H9 (cell line): ENCODE results near the gene ANAPC2. TPM values are rescaled to one million over a fixed set of nuclear protein-coding genes. Genes with fewer than 3 reads are reported as not detected.
A peak's percentile ranks its signal among the peaks of the same experiment; 100 is the strongest.

ENCODE experiments used
- DNase-seq: peaks from one replicate; pipeline ENCODE4 v3.0.0-alpha.2; 2017
- H2AFZ ChIP-seq: one replicate; pipeline ENCODE4 v1.6.1; 2013; ENCODE audit warnings: mild to moderate bottlenecking, low read length, control low read depth, moderate library complexity
- H2AK5ac ChIP-seq: 2 replicates; pipeline ENCODE4 v1.6.1; 2013; ENCODE audit warnings: low read length, control low read depth, mixed read lengths; ENCODE audit not compliant: insufficient read length
- H2BK120ac ChIP-seq: one replicate; pipeline ENCODE4 v1.6.1; 2013; ENCODE audit warnings: low read depth, mild to moderate bottlenecking, low read length, control low read depth, inconsistent platforms; ENCODE audit not compliant: poor library complexity, severe bottlenecking
- H2BK12ac ChIP-seq: 2 replicates; pipeline ENCODE4 v1.6.1; 2013; ENCODE audit warnings: low read length, control low read depth, mixed read lengths, low read depth; ENCODE audit not compliant: insufficient read length
- H2BK15ac ChIP-seq: 2 replicates; pipeline ENCODE4 v1.6.1; 2013; ENCODE audit warnings: low read depth, low read length, control low read depth
- H2BK20ac ChIP-seq: one replicate; pipeline ENCODE4 v1.6.1; 2013; ENCODE audit warnings: low read depth, mild to moderate bottlenecking, low read length, control low read depth, inconsistent platforms; ENCODE audit not compliant: poor library complexity, severe bottlenecking
- H2BK5ac ChIP-seq: 2 replicates; pipeline ENCODE4 v1.6.1; 2013; ENCODE audit warnings: low read length, control low read depth, mixed read lengths; ENCODE audit not compliant: insufficient read length
- H3K14ac ChIP-seq: 2 replicates; pipeline ENCODE4 v1.6.1; 2013; ENCODE audit warnings: low read length, control low read depth; ENCODE audit not compliant: insufficient read depth
- H3K18ac ChIP-seq: 2 replicates; pipeline ENCODE4 v1.6.1; 2013; ENCODE audit warnings: low read depth, mild to moderate bottlenecking, mixed read lengths, low read length, control low read depth; ENCODE audit not compliant: insufficient read length
- H3K23ac ChIP-seq: 2 replicates; pipeline ENCODE4 v1.6.1; 2013; ENCODE audit warnings: low read length, control low read depth, mixed read lengths, low read depth; ENCODE audit not compliant: insufficient read length
- H3K23me2 ChIP-seq: 2 replicates; pipeline ENCODE4 v1.6.1; 2013; ENCODE audit warnings: low read depth, mild to moderate bottlenecking, mixed read lengths, low read length, control low read depth; ENCODE audit not compliant: insufficient read length, poor library complexity, severe bottlenecking
- H3K27ac ChIP-seq: 2 replicates; pipeline ENCODE4 v1.5.1; 2013; ENCODE audit warnings: low read length, control low read depth, mixed read lengths, low read depth; ENCODE audit not compliant: insufficient read length
- H3K27me3 ChIP-seq: 2 replicates; pipeline ENCODE4 v1.6.1; 2013; ENCODE audit warnings: low read length, control low read depth, inconsistent platforms; ENCODE audit not compliant: insufficient read depth
- H3K4ac ChIP-seq: 2 replicates; pipeline ENCODE4 v1.6.1; 2013; ENCODE audit warnings: low read depth, mild to moderate bottlenecking, control low read depth, inconsistent platforms, low read length, moderate library complexity
- H3K4me1 ChIP-seq: 2 replicates; pipeline ENCODE4 v1.6.1; 2013; ENCODE audit warnings: low read length, control low read depth, inconsistent platforms; ENCODE audit not compliant: insufficient read depth
- H3K4me2 ChIP-seq: 2 replicates; pipeline ENCODE4 v1.6.1; 2013; ENCODE audit warnings: low read length, control low read depth, mixed read lengths; ENCODE audit not compliant: insufficient read length, insufficient read depth
- H3K56ac ChIP-seq: 2 replicates; pipeline ENCODE4 v1.6.1; 2013; ENCODE audit warnings: low read depth, mild to moderate bottlenecking, mixed read lengths, low read length, control low read depth; ENCODE audit not compliant: insufficient read length
- H3K79me1 ChIP-seq: 2 replicates; pipeline ENCODE4 v1.6.1; 2013; ENCODE audit warnings: low read depth, mild to moderate bottlenecking, moderate library complexity, low read length, control low read depth, inconsistent platforms; ENCODE audit not compliant: insufficient read depth, poor library complexity, severe bottlenecking
- H3K79me2 ChIP-seq: 2 replicates; pipeline ENCODE4 v1.6.1; 2013; ENCODE audit warnings: low read length, control low read depth, inconsistent platforms; ENCODE audit not compliant: insufficient read depth
- H3K9ac ChIP-seq: 2 replicates; pipeline ENCODE4 v1.6.1; 2013; ENCODE audit warnings: low read length, control low read depth, mixed read lengths; ENCODE audit not compliant: insufficient read length; ENCODE audit errors: extremely low read depth
- H3K9me3 ChIP-seq: one replicate; pipeline ENCODE4 v1.6.1; 2013; ENCODE audit warnings: low read depth, low read length, inconsistent platforms; ENCODE audit not compliant: control insufficient read depth
- H3T11ph ChIP-seq: one replicate; pipeline ENCODE4 v1.6.1; 2013; ENCODE audit warnings: mild to moderate bottlenecking, low read length, control low read depth, inconsistent platforms
- H4K20me1 ChIP-seq: one replicate; pipeline ENCODE4 v1.6.1; 2013; ENCODE audit not compliant: control insufficient read depth, insufficient read length, insufficient read depth
- H4K5ac ChIP-seq: 2 replicates; pipeline ENCODE4 v1.6.1; 2013; ENCODE audit warnings: low read depth, mild to moderate bottlenecking, mixed read lengths, low read length, control low read depth; ENCODE audit not compliant: insufficient read length
- H4K8ac ChIP-seq: replicated peaks from 2 replicates; pipeline ENCODE4 v1.6.1; 2013; ENCODE audit warnings: low read length, control low read depth, mixed read lengths, low read depth; ENCODE audit not compliant: insufficient read length
- H4K91ac ChIP-seq: 2 replicates; pipeline ENCODE4 v1.6.1; 2013; ENCODE audit warnings: low read depth, mild to moderate bottlenecking, moderate library complexity, mixed read lengths, low read length, control low read depth; ENCODE audit not compliant: insufficient read length
- H3K27ac Mint-ChIP-seq, 3 experiments: 2 replicates in 2 of 3; 3 replicates in 1 of 3; pipeline ENCODE4 v1.8.0; 2020 to 2021; ENCODE audit warnings: mixed read lengths in 3 of 3, mild to moderate bottlenecking in 1 of 3, moderate library complexity in 1 of 3
- H3K27me3 Mint-ChIP-seq: 2 replicates; pipeline ENCODE4 v1.8.0; 2021; ENCODE audit warnings: low read depth, mild to moderate bottlenecking, moderate library complexity, mixed read lengths
- H3K36me3 Mint-ChIP-seq, 3 experiments: 2 replicates in 2 of 3; 3 replicates in 1 of 3; pipeline ENCODE4 v1.8.0; 2020 to 2021; ENCODE audit warnings: low read depth in 3 of 3, mixed read lengths in 3 of 3; ENCODE audit not compliant: insufficient read depth in 1 of 3
- H3K4me1 Mint-ChIP-seq, 2 experiments: 2 replicates each; pipeline ENCODE4 v1.8.0; 2020; ENCODE audit warnings: mixed read lengths in 2 of 2
- H3K4me3 Mint-ChIP-seq, 2 experiments: 2 replicates in 1 of 2; 3 replicates in 1 of 2; pipeline ENCODE4 v1.8.0; 2020 to 2021; ENCODE audit warnings: mild to moderate bottlenecking in 2 of 2, mixed read lengths in 2 of 2, moderate library complexity in 1 of 2
- H3K9me3 Mint-ChIP-seq, 2 experiments: 2 replicates in 1 of 2; 3 replicates in 1 of 2; pipeline ENCODE4 v1.8.0; 2020; ENCODE audit warnings: mild to moderate bottlenecking in 2 of 2, mixed read lengths in 2 of 2, moderate library complexity in 1 of 2
- whole genome bisulfite sequencing: extraction: QIAGEN DNeasy Blood & Tissue Kit; methylation state at CpG from one replicate; pipeline ENCODE4 v1.1.7; 2013; ENCODE audit warnings: missing lambda C conversion rate, low lambda C conversion rate, mixed read lengths; ENCODE audit not compliant: insufficient read length; ENCODE audit errors: extremely low coverage; 5-methylcytosine and 5-hydroxymethylcytosine counted together
- total RNA-seq: library from RNA; stranded (reverse); gene quantifications from 2 replicates; pipeline ENCODE4 v1.2.1, GENCODE V29; 2021
- TF ChIP-seq, protein P1 (sequence below): fragments of 200-600 bp; sonication (generic); conservative IDR thresholded peaks from 3 replicates; pipeline ENCODE4 v1.8.0; 2021; ENCODE audit warnings: antibody characterized with exemption, mild to moderate bottlenecking

ANAPC2 gene
- total RNA-seq, 1 experiment from 2014 or later = 54.8 TPM

DNA sequence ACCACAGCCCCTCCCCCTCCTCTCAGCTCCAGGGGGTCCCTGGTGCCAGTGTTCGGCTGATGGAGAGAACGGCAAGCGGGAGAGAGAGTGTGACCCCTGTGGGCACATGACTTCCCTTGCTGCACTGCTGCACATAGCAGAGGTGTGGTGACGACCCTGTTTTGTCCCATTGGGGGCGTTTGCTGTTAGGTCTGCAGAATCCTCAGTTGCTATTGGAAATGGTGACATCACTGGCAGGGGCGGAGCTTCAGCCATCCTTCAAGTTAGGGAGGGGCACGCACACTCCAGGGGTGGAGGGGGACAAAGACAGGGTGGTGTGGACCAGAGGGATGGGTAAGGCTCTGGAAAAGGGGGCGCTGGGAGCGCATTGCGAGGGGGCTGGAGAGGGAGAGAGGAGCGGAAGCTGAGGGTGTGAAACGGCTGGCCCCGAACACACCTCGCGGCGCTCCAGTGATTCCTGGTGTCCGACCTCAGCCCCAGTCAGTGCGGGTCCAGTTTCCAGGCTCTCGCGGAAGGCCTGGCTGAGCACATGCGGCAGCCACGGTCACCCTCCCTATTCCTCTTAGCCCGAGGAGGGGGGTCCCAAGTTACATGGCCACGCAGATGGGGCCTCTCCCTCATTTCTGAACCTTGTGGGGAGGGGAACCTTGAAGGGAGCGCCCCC is 50.2 kb downstream of the ANAPC2 start:
- Histone ChIP-seq H3K27ac (no peak overlapping the region), H3K79me2 (no peaks in the 10 kb centered on the region), H4K8ac (no peak overlapping the region), H3K4me1 (no peaks in the 10 kb centered on the region), H2BK20ac (no peak overlapping the region), H4K5ac (no peak overlapping the region), H3K4me2 (peak overlapping the region; percentile 7), H2BK12ac (no peak overlapping the region), H4K20me1 (peaks cover 2% of the 10 kb centered on the region), H2BK15ac (no peak overlapping the region), H3K79me1 (no peaks in the 10 kb centered on the region), H3K18ac (no peak overlapping the region), H3K23ac (no peak overlapping the region), H4K91ac (no peak overlapping the region), H2AFZ (no peak overlapping the region), H3K27me3 (peaks cover 29% of the 10 kb centered on the region; the same call in 1 of the 2 replicates), H3K4ac (no peak overlapping the region), H3T11ph (no peak overlapping the region), H3K56ac (no peak overlapping the region), H3K23me2 (no peaks in the 10 kb centered on the region), H3K14ac (no peak overlapping the region), H2AK5ac (no peak overlapping the region), H2BK120ac (no peak overlapping the region), H3K9ac (no peak overlapping the region), H2BK5ac (no peak overlapping the region), H3K9me3 (no peaks in the 10 kb centered on the region)
- H3K4me3 Mint-ChIP-seq = peak overlapping the region in 1 of 2 experiments; percentile 74; a peak in 3 of 5 replicates
- H3K36me3 Mint-ChIP-seq = no peaks in the 10 kb centered on the region
- peak; percentile 74 for DNase-seq
- no CpG with 5 or more reads among the region's 25 CpGs for WGBS
- peaks cover 0 to 12% of the 10 kb centered on the region in 2 experiments; a peak in 2 of 4 replicates for H3K4me1 Mint-ChIP-seq
- H3K27me3 Mint-ChIP-seq = peaks cover 93% of the 10 kb centered on the region
- H3K9me3 Mint-ChIP-seq = no peaks in the 10 kb centered on the region; a peak in 2 of 5 replicates
- TF ChIP-seq, protein P1, sequence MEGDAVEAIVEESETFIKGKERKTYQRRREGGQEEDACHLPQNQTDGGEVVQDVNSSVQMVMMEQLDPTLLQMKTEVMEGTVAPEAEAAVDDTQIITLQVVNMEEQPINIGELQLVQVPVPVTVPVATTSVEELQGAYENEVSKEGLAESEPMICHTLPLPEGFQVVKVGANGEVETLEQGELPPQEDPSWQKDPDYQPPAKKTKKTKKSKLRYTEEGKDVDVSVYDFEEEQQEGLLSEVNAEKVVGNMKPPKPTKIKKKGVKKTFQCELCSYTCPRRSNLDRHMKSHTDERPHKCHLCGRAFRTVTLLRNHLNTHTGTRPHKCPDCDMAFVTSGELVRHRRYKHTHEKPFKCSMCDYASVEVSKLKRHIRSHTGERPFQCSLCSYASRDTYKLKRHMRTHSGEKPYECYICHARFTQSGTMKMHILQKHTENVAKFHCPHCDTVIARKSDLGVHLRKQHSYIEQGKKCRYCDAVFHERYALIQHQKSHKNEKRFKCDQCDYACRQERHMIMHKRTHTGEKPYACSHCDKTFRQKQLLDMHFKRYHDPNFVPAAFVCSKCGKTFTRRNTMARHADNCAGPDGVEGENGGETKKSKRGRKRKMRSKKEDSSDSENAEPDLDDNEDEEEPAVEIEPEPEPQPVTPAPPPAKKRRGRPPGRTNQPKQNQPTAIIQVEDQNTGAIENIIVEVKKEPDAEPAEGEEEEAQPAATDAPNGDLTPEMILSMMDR = no peak
- H3K27ac Mint-ChIP-seq = no peak overlapping the region
